Measurements from ENCODE around the gene SEMA6D. TPM values are rescaled to one million over a fixed set of nuclear protein-coding genes. Genes with fewer than 3 reads are reported as not detected.

SEMA6D gene, protein sequence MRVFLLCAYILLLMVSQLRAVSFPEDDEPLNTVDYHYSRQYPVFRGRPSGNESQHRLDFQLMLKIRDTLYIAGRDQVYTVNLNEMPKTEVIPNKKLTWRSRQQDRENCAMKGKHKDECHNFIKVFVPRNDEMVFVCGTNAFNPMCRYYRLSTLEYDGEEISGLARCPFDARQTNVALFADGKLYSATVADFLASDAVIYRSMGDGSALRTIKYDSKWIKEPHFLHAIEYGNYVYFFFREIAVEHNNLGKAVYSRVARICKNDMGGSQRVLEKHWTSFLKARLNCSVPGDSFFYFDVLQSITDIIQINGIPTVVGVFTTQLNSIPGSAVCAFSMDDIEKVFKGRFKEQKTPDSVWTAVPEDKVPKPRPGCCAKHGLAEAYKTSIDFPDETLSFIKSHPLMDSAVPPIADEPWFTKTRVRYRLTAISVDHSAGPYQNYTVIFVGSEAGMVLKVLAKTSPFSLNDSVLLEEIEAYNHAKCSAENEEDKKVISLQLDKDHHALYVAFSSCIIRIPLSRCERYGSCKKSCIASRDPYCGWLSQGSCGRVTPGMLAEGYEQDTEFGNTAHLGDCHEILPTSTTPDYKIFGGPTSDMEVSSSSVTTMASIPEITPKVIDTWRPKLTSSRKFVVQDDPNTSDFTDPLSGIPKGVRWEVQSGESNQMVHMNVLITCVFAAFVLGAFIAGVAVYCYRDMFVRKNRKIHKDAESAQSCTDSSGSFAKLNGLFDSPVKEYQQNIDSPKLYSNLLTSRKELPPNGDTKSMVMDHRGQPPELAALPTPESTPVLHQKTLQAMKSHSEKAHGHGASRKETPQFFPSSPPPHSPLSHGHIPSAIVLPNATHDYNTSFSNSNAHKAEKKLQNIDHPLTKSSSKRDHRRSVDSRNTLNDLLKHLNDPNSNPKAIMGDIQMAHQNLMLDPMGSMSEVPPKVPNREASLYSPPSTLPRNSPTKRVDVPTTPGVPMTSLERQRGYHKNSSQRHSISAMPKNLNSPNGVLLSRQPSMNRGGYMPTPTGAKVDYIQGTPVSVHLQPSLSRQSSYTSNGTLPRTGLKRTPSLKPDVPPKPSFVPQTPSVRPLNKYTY
- total RNA-seq: not detected

DNA sequence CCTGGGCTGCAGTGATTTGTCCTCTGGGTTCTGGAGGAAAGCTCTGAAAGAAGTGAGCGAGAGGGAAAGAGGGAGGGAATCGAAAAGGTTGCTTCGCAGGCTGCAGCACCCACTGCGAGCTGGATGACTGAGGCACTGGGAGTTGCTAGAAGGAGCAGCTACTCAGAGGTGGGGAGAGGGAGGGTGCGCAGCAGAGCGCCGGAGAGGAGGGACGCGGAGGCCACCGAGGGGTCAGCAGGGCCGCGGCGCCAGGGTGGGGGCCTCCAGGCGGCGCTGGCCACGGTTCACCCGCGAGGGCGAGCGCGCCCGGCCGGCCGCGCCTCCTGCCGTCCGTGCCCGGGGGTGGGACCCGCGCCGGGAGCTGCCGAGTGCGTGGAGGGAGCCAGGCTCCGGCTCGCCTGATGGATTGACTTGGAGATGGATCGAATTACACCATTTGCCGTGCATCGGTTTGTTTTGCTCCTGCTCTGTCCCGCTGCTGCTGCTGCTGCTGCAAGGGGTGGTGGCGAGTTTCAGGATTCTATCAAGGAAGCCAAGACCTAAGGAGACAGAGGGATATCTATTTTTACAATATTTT, at the start of gene SEMA6D:
TSS of gene SEMA6D (plus strand) at position 470 of the 577 bp plus-strand sequence. CDS start 42,294 bp downstream, outside the sequence.
- H3K27ac Mint-ChIP-seq: no peak within 1 kb of the TSS
- peaks cover 68% of the 10 kb centered on the region for H3K27me3 Mint-ChIP-seq
- no peaks in the 10 kb centered on the region for H3K9me3 Mint-ChIP-seq
- no peak for DNase-seq
- peaks cover 2% of the 10 kb centered on the region for H3K4me1 Mint-ChIP-seq
- H3K36me3 Mint-ChIP-seq: no peaks in the 10 kb centered on the region
- no peak within 1 kb of the TSS for H3K4me3 Mint-ChIP-seq

DNA sequence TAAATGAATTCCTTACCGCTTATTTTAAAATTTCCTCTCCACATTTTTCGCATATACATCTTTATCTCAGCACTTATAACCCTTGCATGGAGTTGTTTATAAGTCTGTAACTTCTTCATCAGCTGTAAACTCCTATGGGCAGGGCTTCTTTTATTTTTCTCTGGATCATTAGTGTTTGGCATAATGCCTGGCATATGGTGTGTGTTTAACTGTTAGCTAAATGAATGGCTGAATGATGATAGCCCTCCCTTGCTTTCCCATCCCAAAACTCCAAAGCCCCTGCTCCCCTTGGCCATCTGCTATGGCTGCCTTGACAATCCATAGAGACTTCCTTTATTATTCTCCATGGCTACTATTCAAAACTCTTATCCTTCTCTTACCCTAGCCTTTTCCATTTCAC, 48.1 kb upstream of the SEMA6D start:
- Mint-ChIP-seq H3K27ac (no peak overlapping the region), H3K36me3 (no peaks in the 10 kb centered on the region), H3K27me3 (peaks cover 5% of the 10 kb centered on the region), H3K4me1 (no peaks in the 10 kb centered on the region), H3K9me3 (no peaks in the 10 kb centered on the region), H3K4me3 (no peak overlapping the region)
- DNase-seq: no peak

DNA sequence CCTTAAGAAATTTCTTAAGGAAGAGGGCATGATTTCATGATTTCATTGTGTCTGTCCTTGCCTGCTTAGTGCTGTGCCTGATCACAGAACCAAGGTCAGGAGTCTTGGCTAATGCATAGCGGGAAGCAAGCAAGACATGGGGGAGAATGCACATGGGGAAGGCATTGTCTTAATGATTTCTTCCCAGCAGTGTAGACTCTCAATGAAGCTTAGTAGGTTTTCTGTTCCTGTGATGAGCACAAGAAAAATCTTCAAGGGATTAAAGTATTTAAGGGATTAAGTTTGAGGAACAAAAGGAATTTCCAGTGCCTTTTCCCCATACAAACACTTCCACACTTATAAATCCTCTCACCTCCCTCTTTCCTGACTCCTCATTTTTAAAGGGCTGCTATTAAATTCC, 46.9 kb upstream of the SEMA6D start:
- no peak overlapping the region for H3K4me3 Mint-ChIP-seq
- DNase-seq: no peak
- no peak overlapping the region for H3K27ac Mint-ChIP-seq
- no peaks in the 10 kb centered on the region for H3K36me3 Mint-ChIP-seq
- H3K4me1 Mint-ChIP-seq: no peaks in the 10 kb centered on the region
- H3K9me3 Mint-ChIP-seq: no peaks in the 10 kb centered on the region
- peaks cover 5% of the 10 kb centered on the region for H3K27me3 Mint-ChIP-seq

DNA sequence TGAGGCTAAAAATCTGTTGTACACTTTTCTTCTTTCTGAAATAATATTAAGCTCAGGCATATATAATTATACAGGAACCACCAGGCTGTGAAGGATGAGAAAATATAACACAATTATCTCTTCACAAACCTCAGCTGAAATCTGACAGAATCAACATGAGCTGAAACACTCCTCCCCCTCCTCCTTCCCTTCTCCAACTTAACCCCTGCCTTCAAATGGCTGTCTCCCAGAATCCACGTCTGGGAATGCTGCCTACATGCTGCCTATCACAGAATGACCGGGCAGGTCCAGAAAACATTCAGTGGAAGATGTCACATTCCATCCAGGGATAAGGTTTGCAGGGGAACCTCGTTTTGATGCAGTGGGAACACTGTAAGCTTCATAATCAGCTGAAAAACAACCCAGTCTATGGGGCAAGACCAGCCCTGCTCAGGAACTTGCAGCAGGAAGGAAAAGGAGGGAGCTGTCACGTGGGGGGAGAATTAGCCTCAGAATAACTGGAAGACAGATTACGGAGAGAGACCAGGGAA, 44.0 kb upstream of the SEMA6D start:
- H3K4me3 Mint-ChIP-seq: no peak overlapping the region
- H3K4me1 Mint-ChIP-seq: no peaks in the 10 kb centered on the region
- no peak for DNase-seq
- peaks cover 5% of the 10 kb centered on the region for H3K27me3 Mint-ChIP-seq
- H3K36me3 Mint-ChIP-seq: no peaks in the 10 kb centered on the region
- H3K9me3 Mint-ChIP-seq: peaks cover 3% of the 10 kb centered on the region
- no peak overlapping the region for H3K27ac Mint-ChIP-seq

DNA sequence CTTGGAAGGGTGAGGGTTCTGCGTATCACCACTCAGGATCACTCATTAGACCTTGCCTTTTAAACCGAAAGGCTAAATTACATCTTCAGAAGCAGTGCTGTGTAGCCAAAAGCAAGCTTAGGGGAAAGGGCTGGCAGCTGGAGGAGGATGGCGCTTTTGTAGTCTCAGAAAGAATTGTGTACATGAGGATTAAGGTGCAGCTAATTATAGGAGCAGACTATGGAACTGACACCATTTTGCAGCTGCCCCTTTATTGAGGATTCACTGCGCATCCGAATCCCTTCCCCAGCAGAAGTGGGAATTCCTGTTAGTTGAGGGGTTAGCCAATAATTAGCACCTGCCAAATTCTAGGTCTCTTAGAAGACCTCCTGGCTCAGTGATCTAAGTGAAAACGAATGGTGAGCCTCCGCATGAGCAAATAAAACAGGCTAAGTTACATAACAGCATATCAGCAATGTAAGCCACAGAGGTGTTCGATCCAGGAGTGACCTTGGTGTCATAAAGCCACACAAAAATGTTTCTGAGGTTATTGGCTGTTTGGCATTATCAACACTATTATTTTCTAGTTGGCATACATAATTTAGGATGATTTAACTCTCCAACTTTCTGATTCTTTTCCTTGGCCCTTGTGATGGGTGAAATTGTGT, 42.6 kb upstream of the SEMA6D start:
- peaks cover 5% of the 10 kb centered on the region for H3K27me3 Mint-ChIP-seq
- no peaks in the 10 kb centered on the region for H3K4me1 Mint-ChIP-seq
- H3K9me3 Mint-ChIP-seq: peaks cover 3% of the 10 kb centered on the region
- H3K27ac Mint-ChIP-seq: no peak overlapping the region
- H3K36me3 Mint-ChIP-seq: no peaks in the 10 kb centered on the region
- no peak overlapping the region for H3K4me3 Mint-ChIP-seq
- no peak for DNase-seq

DNA sequence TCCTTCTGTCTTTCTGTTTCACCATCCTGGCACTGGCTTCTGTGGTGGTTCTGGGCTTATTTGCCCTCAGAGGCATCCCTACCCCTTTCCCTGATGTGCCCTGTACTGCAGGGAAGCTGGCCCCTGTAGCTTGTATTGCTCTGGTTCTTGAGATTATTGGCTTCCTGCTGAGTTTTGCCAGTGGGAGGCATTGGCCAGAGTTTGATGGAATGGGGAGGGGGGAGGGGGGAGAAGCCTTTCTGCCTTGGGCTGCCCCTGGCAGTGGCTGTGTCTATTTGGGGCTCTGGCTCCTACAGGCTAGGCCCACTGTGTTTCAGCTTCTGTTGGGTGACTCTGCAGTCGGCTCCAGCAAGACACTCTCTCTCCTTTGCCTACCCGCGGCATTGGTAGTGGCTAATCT, 41.6 kb upstream of the SEMA6D start:
- Mint-ChIP-seq H3K36me3 (no peaks in the 10 kb centered on the region), H3K27me3 (peaks cover 5% of the 10 kb centered on the region), H3K4me3 (no peak overlapping the region), H3K27ac (no peak overlapping the region), H3K4me1 (no peaks in the 10 kb centered on the region), H3K9me3 (peaks cover 3% of the 10 kb centered on the region)
- no peak for DNase-seq

DNA sequence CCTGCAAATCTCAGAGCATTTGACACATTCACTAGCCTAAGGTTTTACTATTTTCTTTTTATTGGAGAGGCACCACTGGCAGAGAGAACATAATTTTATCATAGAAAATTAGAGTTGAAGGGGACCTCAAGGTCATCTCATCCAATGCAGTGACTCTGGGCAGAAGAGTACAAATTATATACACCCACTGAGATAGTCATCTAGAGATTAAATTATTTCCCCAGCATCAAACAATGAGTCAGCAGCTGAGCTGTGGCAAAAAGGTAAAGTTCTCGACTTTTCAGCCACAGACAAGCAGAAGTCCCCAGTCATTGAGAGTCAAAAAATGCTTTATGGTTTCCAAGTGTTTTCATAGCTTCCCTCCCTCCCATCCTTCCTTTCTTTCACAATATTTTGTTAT, 39.3 kb upstream of the SEMA6D start:
- H3K4me1 Mint-ChIP-seq: no peaks in the 10 kb centered on the region
- peaks cover 3% of the 10 kb centered on the region for H3K9me3 Mint-ChIP-seq
- H3K36me3 Mint-ChIP-seq: no peaks in the 10 kb centered on the region
- H3K27ac Mint-ChIP-seq: no peak overlapping the region
- H3K27me3 Mint-ChIP-seq: no peaks in the 10 kb centered on the region
- H3K4me3 Mint-ChIP-seq: no peak overlapping the region
- DNase-seq: no peak

DNA sequence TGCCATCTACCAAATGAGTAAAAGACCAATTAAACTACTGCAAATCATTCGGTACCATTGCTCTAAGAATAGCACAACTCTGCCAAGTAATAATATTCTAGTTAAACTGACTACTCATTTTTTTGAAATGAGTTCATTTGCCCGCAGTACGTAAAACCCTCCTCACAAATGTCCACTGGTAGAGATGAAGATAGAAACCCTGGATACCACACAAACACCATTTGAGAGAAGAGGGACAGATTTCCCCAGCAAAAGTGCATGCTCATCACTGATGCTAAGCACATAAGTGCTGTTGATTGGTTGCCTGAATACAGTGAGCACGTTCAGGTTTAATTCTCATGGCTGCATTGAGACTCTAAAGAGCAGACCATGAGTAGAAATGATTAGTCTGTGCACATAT, 34.6 kb upstream of the SEMA6D start:
- Mint-ChIP-seq H3K4me1 (no peaks in the 10 kb centered on the region), H3K36me3 (no peaks in the 10 kb centered on the region), H3K4me3 (no peak overlapping the region), H3K27me3 (peaks cover 3% of the 10 kb centered on the region), H3K9me3 (no peaks in the 10 kb centered on the region), H3K27ac (no peak overlapping the region)
- DNase-seq: no peak

DNA sequence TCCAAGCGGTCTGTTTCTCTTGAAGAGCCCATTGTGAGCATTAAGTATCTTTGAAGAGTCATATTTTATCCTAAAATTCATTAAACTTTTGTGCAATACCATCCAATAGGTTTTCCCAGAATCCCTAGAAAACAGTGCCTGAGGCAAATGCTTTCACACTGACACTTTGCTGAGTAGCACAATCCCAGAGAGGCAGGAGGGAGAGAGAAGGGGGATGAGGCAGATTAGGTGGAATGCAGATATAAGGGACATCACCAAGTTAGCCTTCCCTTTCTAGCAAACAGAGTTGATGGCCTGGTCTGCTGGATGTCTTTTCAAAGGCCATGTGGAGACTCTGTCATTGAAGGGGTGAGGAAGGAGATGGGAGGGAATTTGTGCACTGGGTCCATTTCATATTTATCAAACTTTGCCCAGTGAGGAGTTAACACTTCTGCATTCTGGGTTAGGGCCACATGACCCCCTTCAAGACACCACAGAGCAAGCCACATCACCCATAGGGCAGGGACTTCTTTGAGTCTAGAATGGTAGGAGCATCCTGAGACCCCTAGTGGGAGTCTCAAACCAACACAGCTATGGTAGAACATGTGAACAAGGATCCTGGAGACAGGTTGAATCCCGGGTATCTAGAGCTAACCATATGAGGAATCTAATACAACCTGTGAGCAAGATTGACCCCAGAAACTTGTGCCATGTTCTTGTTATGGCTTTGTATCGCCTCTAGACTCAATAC, 32.0 kb upstream of the SEMA6D start:
- H3K9me3 Mint-ChIP-seq: no peaks in the 10 kb centered on the region
- H3K4me1 Mint-ChIP-seq: no peaks in the 10 kb centered on the region
- no peak overlapping the region for H3K27ac Mint-ChIP-seq
- no peak for DNase-seq
- peaks cover 7% of the 10 kb centered on the region for H3K27me3 Mint-ChIP-seq
- H3K36me3 Mint-ChIP-seq: no peaks in the 10 kb centered on the region
- H3K4me3 Mint-ChIP-seq: no peak overlapping the region

DNA sequence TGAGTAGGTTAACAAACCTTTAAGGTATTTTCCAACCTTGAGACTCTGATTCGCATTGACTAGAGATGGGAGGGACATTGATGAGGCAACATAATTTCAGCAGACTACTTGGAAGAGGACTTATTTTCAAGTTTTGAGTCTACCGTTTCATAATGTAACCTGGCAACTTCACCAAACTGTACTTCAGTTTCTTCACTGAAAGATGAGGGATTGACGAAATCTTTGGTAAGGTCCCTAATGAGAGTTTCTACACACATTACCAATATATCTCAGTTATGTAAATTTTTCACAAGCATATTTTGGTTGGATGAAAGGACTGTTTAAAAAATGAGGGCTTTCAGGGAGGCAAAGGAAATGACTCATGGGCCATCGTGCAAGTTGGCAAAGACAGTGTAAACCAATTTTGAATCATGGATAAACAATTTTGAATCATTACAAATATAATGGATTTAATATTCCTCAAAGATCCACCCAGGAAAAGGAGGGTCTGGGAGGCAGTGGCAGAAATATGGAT, 28.7 kb upstream of the SEMA6D start:
- no peak overlapping the region for H3K27ac Mint-ChIP-seq
- H3K9me3 Mint-ChIP-seq: no peaks in the 10 kb centered on the region
- no peak overlapping the region for H3K4me3 Mint-ChIP-seq
- DNase-seq: no peak
- H3K27me3 Mint-ChIP-seq: peaks cover 7% of the 10 kb centered on the region
- H3K36me3 Mint-ChIP-seq: no peaks in the 10 kb centered on the region
- no peaks in the 10 kb centered on the region for H3K4me1 Mint-ChIP-seq

DNA sequence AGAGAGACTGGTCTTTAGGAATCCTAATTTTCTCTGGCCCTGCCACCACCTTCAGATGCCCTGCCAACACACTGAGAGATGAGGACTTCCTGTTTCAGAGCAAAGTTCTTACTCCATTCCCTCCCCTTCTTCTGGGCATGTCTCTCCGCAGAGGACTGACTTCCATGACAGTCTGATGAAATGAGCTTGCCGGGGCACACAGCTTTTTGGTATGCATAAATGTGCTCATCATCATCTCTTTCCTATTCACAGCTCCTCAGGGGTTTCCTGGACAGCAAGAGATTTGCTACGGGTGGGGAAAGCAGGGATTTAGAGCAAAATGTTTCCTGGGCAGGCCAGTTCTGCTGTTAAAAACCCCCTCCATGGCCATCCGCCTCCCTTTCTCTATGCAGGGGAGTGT, 27.6 kb upstream of the SEMA6D start:
- H3K4me3 Mint-ChIP-seq: no peak overlapping the region
- H3K9me3 Mint-ChIP-seq: no peaks in the 10 kb centered on the region
- no peaks in the 10 kb centered on the region for H3K36me3 Mint-ChIP-seq
- H3K27me3 Mint-ChIP-seq: peaks cover 7% of the 10 kb centered on the region
- no peak overlapping the region for H3K27ac Mint-ChIP-seq
- no peak for DNase-seq
- H3K4me1 Mint-ChIP-seq: no peaks in the 10 kb centered on the region

DNA sequence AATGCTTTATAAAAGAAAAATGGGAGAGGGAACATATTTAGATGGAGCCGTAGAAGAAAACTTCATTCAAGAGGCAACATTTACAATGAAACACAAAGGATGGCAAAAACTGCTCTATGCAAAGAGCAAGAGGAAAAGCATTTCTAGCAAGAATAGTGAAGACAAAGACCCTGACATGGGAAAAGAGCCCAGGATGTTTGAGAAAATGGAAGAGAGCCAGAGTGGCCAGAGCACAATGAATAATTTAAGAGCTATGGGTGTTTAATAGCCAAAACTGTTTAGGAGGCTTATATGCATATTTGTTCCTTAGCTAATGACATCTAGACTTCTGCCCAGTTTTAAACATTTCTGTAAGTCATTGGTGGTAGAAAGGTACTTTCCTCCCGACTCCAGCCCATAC, 25.4 kb upstream of the SEMA6D start:
- Mint-ChIP-seq H3K9me3 (no peaks in the 10 kb centered on the region), H3K27me3 (peaks cover 4% of the 10 kb centered on the region), H3K4me1 (no peaks in the 10 kb centered on the region), H3K36me3 (no peaks in the 10 kb centered on the region), H3K4me3 (no peak overlapping the region), H3K27ac (no peak overlapping the region)
- DNase-seq: no peak

DNA sequence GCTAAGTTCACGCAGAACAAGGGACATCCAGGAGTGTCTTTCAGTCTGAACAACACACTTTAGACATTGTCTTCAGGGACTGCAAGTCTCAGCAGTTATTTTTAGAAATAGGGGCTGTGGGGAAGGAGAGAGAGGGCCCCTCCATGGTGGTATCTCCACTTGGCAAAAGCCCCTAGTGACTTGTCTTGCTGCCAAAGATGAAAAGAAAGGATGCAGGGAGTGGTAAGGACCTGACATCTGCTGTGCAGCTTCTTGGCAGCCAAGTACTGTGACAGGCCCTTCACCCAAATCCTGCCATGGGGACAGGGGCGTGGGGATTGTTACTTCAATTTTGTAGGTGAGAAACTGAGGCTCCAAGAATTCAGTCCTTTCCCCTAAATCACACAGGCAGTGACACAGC, 21.0 kb upstream of the SEMA6D start:
- no peak for DNase-seq
- Mint-ChIP-seq H3K4me3 (no peak overlapping the region), H3K9me3 (no peaks in the 10 kb centered on the region), H3K36me3 (no peaks in the 10 kb centered on the region), H3K27ac (no peak overlapping the region), H3K4me1 (no peaks in the 10 kb centered on the region), H3K27me3 (peaks cover 8% of the 10 kb centered on the region)
